Erythroblast (primary cell): ENCODE measurements around the gene NR1H3.
"Not testable (repeated sequence)": the region's sequence is repeated elsewhere in the genome, so short reads cannot be mapped to it uniquely, and the experiment has no call there.

Experiments used
- DNase-seq, 2 experiments: peaks; one replicate each; lab custom pipeline; 2025; lab: John Stamatoyannopoulos, UW
- GATA1 ChIP-seq: IDR thresholded peaks from 2 replicates; pipeline ENCODE4 v1.6.1; 2011; ENCODE audit warnings: low read depth, mild to moderate bottlenecking, control low read depth, low read length, moderate library complexity
- POLR2A ChIP-seq: IDR thresholded peaks from 2 replicates; pipeline ENCODE4 v1.6.1; 2011; ENCODE audit warnings: mild to moderate bottlenecking, low read length

Gene NR1H3

DNA sequence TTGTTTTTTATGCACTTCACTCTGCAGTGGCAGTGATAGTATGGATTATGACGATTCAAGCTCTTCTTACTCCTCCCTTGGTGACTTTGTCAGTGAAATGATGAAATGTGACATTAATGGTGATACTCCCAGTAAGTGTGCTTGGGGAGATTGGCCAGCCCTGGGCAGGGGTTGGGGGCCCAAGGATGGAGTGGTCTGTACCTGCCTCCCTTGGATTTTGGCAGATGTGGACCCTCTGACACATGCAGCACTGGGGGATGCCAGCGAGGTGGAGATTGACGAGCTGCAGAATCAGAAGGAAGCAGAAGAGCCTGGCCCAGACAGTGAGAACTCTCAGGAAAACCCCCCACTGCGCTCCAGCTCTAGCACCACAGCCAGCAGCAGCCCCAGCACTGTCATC is 26.4 kb downstream of the NR1H3 start:
- no peak for TF ChIP-seq GATA1
- no peak for TF ChIP-seq POLR2A
- no peak for DNase-seq

GRCh38 chr11:47285969-47286770 is 28.4 kb downstream of the NR1H3 start:
- no peak for TF ChIP-seq GATA1
- DNase-seq: no peak

- TF ChIP-seq POLR2A: no peak
- no peak for TF ChIP-seq GATA1
- no peak for DNase-seq
Observed at GRCh38 chr11:47288066-47288465, 30.3 kb downstream of the NR1H3 start.

- TF ChIP-seq POLR2A (no peak), GATA1 (no peak)
- DNase-seq: no peak
Observed at GRCh38 chr11:47289856-47290255, 32.1 kb downstream of the NR1H3 start.

- TF ChIP-seq GATA1 (no peak), POLR2A (no peak)
- no peak for DNase-seq
Observed at GRCh38 chr11:47295385-47295784, 37.6 kb downstream of the NR1H3 start.

DNA sequence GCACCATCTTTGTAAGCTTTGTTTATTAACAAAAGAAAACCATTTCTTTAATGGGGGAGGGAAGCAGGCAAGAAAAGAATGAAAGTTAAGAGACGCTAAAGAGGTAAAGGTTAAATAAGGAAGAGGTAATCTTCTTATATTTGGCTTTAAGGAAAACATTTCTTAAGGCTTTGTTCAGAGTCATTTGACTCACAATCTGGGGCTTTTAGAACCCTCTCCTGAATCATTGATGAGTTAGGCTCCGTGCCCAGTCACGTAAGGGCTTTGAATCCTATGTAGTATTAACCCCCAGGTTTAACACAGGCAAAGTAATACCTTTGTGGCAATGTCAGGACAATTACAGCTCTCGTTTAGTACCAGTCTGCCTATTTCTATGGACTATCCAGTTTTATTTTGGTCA is 38.2 kb downstream of the NR1H3 start:
- DNase-seq: no peak
- TF ChIP-seq GATA1 (no peak), POLR2A (no peak)

DNA sequence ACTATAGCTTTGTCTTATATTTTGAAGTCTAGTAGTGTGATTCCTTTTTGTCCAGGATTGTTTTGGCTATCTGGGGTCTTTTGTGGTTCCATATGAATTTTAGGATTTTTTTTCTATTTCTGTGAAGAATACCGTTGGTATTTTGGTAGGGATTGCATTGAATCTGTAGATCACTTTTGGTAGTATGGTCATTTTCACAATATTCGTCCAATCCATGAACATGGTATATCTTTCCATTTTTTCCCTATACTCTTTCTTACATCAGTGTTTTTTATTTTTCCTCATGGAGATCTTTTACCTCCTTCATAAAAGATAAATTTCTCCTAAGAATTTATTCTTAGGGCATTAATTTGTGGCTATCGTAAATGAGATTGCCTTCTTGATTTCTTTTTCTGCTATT is 41.3 kb downstream of the NR1H3 start:
- no peak for DNase-seq
- TF ChIP-seq GATA1: no peak
- TF ChIP-seq POLR2A: no peak

DNA sequence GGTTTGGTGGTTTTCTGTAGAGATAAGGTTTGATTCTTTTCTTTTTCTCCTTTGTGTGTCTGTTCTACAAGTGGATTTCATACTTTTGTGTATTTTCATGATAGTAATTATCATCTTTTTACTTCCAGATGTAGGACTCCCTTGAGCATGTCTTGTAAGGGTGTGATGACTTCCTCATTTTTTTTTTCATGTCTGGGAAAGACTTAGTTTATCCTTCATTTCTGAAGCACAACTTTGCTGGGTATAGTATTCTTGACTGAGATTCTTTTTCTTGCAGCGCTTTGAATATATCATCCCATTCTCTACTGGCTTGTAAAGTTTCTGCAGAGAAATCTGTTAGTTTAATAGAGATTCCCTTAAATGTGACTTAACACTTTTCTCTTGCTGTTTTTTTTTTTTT is 45.1 kb downstream of the NR1H3 start:
- no peak for DNase-seq
- no peak for TF ChIP-seq GATA1
- TF ChIP-seq POLR2A: no peak

DNA sequence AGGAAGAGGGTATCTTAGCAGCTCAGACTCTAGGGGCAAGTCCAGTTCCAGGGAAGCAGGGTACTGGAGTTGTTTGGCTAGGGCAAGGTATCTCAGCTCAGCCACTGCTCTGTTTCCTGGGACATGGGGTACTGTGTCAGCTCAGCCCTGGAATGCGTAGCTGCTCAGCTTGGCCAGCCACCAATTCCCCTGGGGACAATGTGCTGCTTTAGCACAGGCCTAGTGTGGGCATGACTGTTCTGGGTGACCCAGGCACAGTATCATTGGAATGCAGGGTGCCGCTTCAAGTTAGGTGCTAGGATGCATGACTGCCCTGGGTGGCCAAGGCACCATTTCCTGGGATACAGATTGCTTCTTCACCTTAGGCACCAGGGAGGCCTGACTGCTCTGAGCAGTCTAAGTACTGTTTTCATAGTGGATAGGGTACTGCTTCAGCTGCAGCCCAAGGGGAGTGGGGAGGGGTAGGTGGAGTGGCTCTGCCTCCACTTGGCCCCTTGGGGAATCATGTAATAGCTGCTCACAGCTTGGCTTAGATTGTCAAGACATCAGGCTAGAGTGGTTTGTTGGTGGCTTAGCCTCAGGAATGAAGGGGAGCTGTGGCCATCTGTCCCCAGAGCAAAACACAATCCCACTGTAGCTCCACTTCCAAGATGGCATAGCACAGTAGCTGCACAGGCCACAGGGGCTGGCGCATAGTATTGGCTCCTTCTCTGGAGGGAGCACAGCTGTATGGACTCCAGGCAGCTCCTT is 48.1 kb downstream of the NR1H3 start:
- no peak for TF ChIP-seq GATA1
- TF ChIP-seq POLR2A: no peak
- DNase-seq: no peak

DNA sequence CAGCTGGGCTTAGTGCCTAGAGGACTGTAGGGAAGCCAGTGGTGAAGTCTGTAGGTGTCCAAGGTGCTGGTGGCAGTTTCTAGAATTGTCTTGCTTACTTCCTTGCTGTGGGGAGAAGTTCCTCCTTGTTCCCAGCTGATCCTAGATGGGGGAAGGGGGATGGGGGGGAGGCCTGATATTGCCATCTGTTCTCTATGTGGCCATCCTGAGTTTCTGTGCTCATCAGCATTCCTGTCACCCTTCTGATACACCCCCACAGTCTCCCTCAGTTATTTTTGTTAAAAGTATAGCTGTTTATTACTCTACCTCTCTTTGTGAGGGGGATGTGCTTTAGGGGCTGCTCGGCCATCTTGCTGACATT is 48.7 kb downstream of the NR1H3 start:
- no peak for DNase-seq
- TF ChIP-seq POLR2A: no peak
- TF ChIP-seq GATA1: no peak

GRCh38 chr11:47308050-47308823 is 50.4 kb downstream of the NR1H3 start:
- no peak for DNase-seq

DNA sequence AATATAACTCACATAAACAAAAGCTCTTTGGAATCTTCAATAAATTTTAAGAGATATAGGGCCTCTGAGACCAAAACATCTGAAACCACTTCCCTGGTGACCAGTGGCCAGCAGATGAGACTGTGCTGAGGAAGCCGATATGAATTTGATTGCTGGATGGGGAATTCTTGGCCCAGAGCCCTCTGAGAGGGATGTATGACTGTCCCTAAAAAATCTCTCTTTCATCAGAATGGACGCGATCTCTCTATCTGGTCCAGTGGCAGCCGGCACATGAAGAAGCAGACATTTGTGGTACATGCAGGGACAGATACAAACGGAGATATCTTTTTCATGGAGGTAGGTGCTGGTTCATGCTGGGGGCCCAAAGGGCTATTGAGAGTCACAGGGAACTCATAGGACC is 57.2 kb downstream of the NR1H3 start:
- no peak for DNase-seq
- TF ChIP-seq POLR2A (no peak), GATA1 (no peak)

More at GRCh38 chr11:47308050-47308823, 50.4 kb downstream of the NR1H3 start:
- TF ChIP-seq POLR2A (no peak), GATA1 (no peak)

DNA sequence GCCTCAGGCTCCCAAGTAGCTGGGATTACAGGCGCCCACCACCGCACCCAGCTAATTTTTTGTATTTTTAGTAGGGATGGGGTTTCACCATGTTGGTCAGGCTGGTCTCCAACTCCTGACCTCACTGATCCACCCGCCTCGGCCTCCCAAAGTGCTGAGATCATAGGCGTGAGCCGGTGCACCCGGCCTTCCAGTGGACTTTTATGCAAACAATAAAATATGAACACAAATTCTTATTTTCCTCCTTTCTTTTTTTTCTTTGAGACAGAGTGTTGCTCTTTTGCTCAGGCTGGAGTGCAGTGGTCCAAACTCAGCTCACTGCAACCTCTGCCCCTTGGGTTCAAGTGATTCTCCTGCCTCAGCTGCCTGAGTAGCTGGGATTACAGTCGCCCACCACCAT is 58.7 kb downstream of the NR1H3 start:
- not testable (repeated sequence) for DNase-seq

DNA sequence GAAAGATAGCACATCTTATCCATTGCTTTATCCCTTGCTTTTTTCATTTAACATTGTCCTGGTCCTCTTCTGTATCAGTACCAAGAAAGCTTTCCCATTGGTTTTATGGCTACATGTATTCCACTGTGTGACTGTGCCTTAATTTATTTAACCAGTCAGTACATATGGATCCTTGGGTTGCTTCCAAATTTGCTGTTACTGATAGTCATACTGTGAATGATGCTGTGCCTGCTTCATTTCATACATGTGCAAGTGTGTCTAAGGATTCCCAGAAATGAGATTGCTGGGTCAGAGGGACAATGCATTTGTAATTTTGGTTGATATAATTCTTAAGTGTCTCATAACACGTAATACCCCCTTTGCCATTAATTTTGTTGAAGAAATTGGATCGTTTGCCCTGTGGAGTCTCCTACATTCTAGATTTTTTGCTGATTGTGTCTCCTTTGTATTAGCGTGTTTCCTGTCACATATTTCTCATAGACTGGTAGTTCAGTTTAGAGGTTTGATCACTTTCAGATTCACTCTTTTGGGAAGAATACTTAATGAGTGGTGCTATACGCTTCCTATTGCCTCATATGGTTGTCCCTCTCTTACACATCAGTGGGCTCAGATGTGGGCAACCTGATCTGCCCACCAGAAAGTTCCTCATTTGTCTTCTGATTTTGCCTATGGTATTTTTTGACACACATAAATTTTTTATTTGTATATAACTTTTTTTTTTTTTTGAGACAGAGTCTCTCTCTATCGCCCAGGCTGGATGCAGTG is 59.5 kb downstream of the NR1H3 start:
- TF ChIP-seq POLR2A (no peak), GATA1 (no peak)
- no peak for DNase-seq
